GM23338 (cell line): ENCODE results near the gene SLC12A6. TPM values are rescaled to one million over a fixed set of nuclear protein-coding genes. Genes with fewer than 3 reads are reported as not detected.
A peak's percentile ranks its signal among the peaks of the same experiment; 100 is the strongest.

Source experiments
- ATAC-seq: fragments of 200-7000 bp; cut with Tn5 transposase; 3 replicates; pipeline ENCODE4 v1.9.1; 2020
- DNase-seq: peaks from one replicate; pipeline ENCODE4 v3.0.0-alpha.2; 2015; ENCODE audit warnings: low spot score
- H2AFZ ChIP-seq: fragments of 200-600 bp; sonication (generic); 2 replicates; pipeline ENCODE4 v1.8.0; 2016; ENCODE audit warnings: antibody characterized with exemption, mild to moderate bottlenecking, moderate library complexity
- H3F3A ChIP-seq: fragments of 200-600 bp; sonication (generic); replicated peaks from 2 replicates; pipeline ENCODE4 v1.8.0; 2017; ENCODE audit warnings: antibody characterized with exemption, mixed run types, low read depth
- H3K27ac ChIP-seq: fragments of 200-600 bp; sonication (generic); 2 replicates; pipeline ENCODE4 v1.6.1; 2016; ENCODE audit warnings: low read depth
- H3K27me3 ChIP-seq: fragments of 200-600 bp; sonication (generic); 2 replicates; pipeline ENCODE4 v1.8.0; 2016; ENCODE audit warnings: mild to moderate bottlenecking, mixed run types, moderate library complexity; ENCODE audit not compliant: insufficient read depth
- H3K36me3 ChIP-seq: fragments of 200-600 bp; sonication (generic); 2 replicates; pipeline ENCODE4 v1.8.0; 2016; ENCODE audit warnings: mild to moderate bottlenecking; ENCODE audit not compliant: insufficient read depth
- H3K4me1 ChIP-seq: fragments of 200-600 bp; sonication (generic); 2 replicates; pipeline ENCODE4 v1.8.0; 2016; ENCODE audit warnings: mild to moderate bottlenecking, moderate library complexity; ENCODE audit not compliant: insufficient read depth
- H3K4me2 ChIP-seq: fragments of 200-600 bp; sonication (generic); 2 replicates; pipeline ENCODE4 v1.7.1; 2017; ENCODE audit warnings: mixed run types
- H3K4me3 ChIP-seq: fragments of 200-600 bp; sonication (generic); 2 replicates; pipeline ENCODE4 v1.6.1; 2016; ENCODE audit warnings: mixed run types
- H3K79me2 ChIP-seq: fragments of 200-600 bp; sonication (generic); replicated peaks from 2 replicates; pipeline ENCODE4 v1.8.0; 2017; ENCODE audit warnings: mild to moderate bottlenecking; ENCODE audit not compliant: insufficient read depth
- H3K9me2 ChIP-seq: fragments of 200-600 bp; sonication (generic); 2 replicates; pipeline ENCODE4 v1.8.0; 2017; ENCODE audit not compliant: insufficient read depth
- H4K20me1 ChIP-seq: fragments of 200-600 bp; sonication (generic); replicated peaks from 2 replicates; pipeline ENCODE4 v1.8.0; 2017; ENCODE audit warnings: mild to moderate bottlenecking; ENCODE audit not compliant: insufficient read depth
- H3K27ac Mint-ChIP-seq: 2 replicates; pipeline ENCODE4 v1.8.0; 2020; ENCODE audit warnings: inconsistent platforms, mild to moderate bottlenecking, moderate library complexity, mixed read lengths
- H3K27me3 Mint-ChIP-seq: 3 replicates; pipeline ENCODE4 v1.8.0; 2022; ENCODE audit warnings: low read depth, mild to moderate bottlenecking, moderate library complexity, mixed read lengths, inconsistent platforms; ENCODE audit not compliant: insufficient read depth, poor library complexity
- H3K36me3 Mint-ChIP-seq: 3 replicates; pipeline ENCODE4 v1.8.0; 2021; ENCODE audit warnings: low read depth, mild to moderate bottlenecking, inconsistent platforms, moderate library complexity, mixed read lengths
- H3K4me1 Mint-ChIP-seq: 3 replicates; pipeline ENCODE4 v1.8.0; 2020; ENCODE audit warnings: mild to moderate bottlenecking, inconsistent platforms, mixed read lengths
- H3K4me3 Mint-ChIP-seq: 3 replicates; pipeline ENCODE4 v1.8.0; 2021; ENCODE audit warnings: moderate library complexity, mild to moderate bottlenecking, inconsistent platforms, mixed read lengths
- H3K9me3 Mint-ChIP-seq: 3 replicates; pipeline ENCODE4 v1.8.0; 2020; ENCODE audit warnings: moderate library complexity, mild to moderate bottlenecking, inconsistent platforms, mixed read lengths
- CREB1 ChIP-seq: fragments of 250-450 bp; sonication (Bioruptor Pico); IDR thresholded peaks from 2 replicates; pipeline ENCODE4 v1.5.0; 2020; ENCODE audit warnings: low read depth, mild to moderate bottlenecking, moderate library complexity
- CTCF ChIP-seq, 2 experiments: fragments of 200-600 bp in 1 of 2; sonication (generic) in 1 of 2; conservative IDR thresholded peaks; 2 replicates each; pipeline versions ENCODE4 v1.5.1 to v1.6.1; 2016 to 2017; ENCODE audit warnings: antibody characterized with exemption in 2 of 2, low read depth in 2 of 2, mild to moderate bottlenecking in 2 of 2, moderate library complexity in 1 of 2
- EZH2 ChIP-seq: fragments of 200-600 bp; sonication (generic); IDR thresholded peaks from one replicate; pipeline ENCODE4 v1.8.0; 2017; ENCODE audit warnings: antibody characterized with exemption, mild to moderate bottlenecking, low read depth; ENCODE audit not compliant: unreplicated experiment
- EZH2phosphoT487 ChIP-seq: fragments of 200-600 bp; sonication (generic); IDR thresholded peaks from one replicate; pipeline ENCODE4 v1.8.1; 2018; ENCODE audit warnings: antibody characterized with exemption; ENCODE audit not compliant: unreplicated experiment
- JUNB ChIP-seq: IDR thresholded peaks from one replicate; pipeline ENCODE4 v1.6.1; 2016; ENCODE audit warnings: antibody characterized with exemption; ENCODE audit not compliant: unreplicated experiment
- NANOG ChIP-seq: IDR thresholded peaks from 2 replicates; pipeline ENCODE4 v1.6.1; 2016; ENCODE audit warnings: antibody characterized with exemption, borderline replicate concordance
- REST ChIP-seq: IDR thresholded peaks from one replicate; pipeline ENCODE4 v1.6.1; 2018; ENCODE audit warnings: antibody characterized with exemption; ENCODE audit not compliant: unreplicated experiment
- ZNF462 ChIP-seq: fragments of 250-450 bp; sonication (Bioruptor Pico); IDR thresholded peaks from 2 replicates; pipeline ENCODE4 v1.5.0; 2020; ENCODE audit warnings: mild to moderate bottlenecking, moderate library complexity
- polyA plus RNA-seq: library from polyadenylated mRNA; unstranded; fragments of >200 nt; fragmentation: Nextera tagmentation; extraction: Ambion mirVana; gene quantifications from 2 replicates; pipeline ENCODE4 v1.2.1, GENCODE V29; 2016
- total RNA-seq: library from RNA; depleted of rRNA; stranded (reverse); fragments of >200 nt; shearing (Covaris generic); gene quantifications from 2 replicates; pipeline ENCODE4 v1.2.3, GENCODE V29; 2014

The SLC12A6 gene
- total and polyA plus RNA-seq, 2 experiments from 2014 or later = 2.4 to 14.1 TPM

GRCh38 chr15:34365836-34366235 lies 28.3 kb upstream of the SLC12A6 start (continued):
- no peak for TF ChIP-seq REST
- TF ChIP-seq NANOG = no peak

GRCh38 chr15:34365091-34365825 lies 27.7 kb upstream of the SLC12A6 start:
- Mint-ChIP-seq H3K36me3 (peaks cover 41% of the 10 kb centered on the region), H3K27me3 (peaks cover 25% of the 10 kb centered on the region), H3K27ac (peak overlapping the region; percentile 55; the same call in 1 of the 2 replicates), H3K4me3 (peak overlapping the region; percentile 97), H3K4me1 (peaks cover 19% of the 10 kb centered on the region), H3K9me3 (no peaks in the 10 kb centered on the region; the same call in 2 of the 3 replicates)
- H3K4me2 ChIP-seq = peak overlapping the region; percentile 98
- no peak for ATAC-seq
- peak; percentile 34 for DNase-seq
- H3K27me3 ChIP-seq = no peaks in the 10 kb centered on the region
- H4K20me1 ChIP-seq = peaks cover 20% of the 10 kb centered on the region
- peak overlapping the region; percentile 93 for H3K4me3 ChIP-seq
- no peak overlapping the region for H2AFZ ChIP-seq
- no peaks in the 10 kb centered on the region for H3K9me2 ChIP-seq
- H3K79me2 ChIP-seq = peaks cover 23% of the 10 kb centered on the region
- H3K4me1 ChIP-seq = peaks cover 17% of the 10 kb centered on the region
- H3F3A ChIP-seq = peaks cover 11% of the 10 kb centered on the region; the same call in 1 of the 2 replicates
- no peak overlapping the region for H3K27ac ChIP-seq
- H3K36me3 ChIP-seq = peaks cover 15% of the 10 kb centered on the region
- TF ChIP-seq EZH2phosphoT487 (no peak), JUNB (no peak), CREB1 (no peak), CTCF (conservative IDR thresholded peaks at IDR 0.05; ENCODE audit: low read depth in 2 of 2) (no peak), EZH2 (no peak), NANOG (no peak), ZNF462 (CRISPR knock-in tag) (no peak), REST (no peak)
